ENCODE results near the gene MASP2. TPM values are rescaled to one million over a fixed set of nuclear protein-coding genes. Genes with fewer than 3 reads are reported as not detected.

Gene MASP2
- total and polyA plus RNA-seq, 2 donors (not counting 1 experiment from before 2014, with no cell fraction given) = not detected

- no peaks in the 10 kb centered on the region for H3K4me1 ChIP-seq (ENCODE audit: control insufficient read depth, extremely low read depth, insufficient read depth, low read length)
- H3K36me3 ChIP-seq (ENCODE audit: control insufficient read depth, insufficient read depth, low read length) = no peaks in the 10 kb centered on the region
- H3K4me2 ChIP-seq (ENCODE audit: extremely low read depth, insufficient read depth, low read length) = no peak overlapping the region
- no peak overlapping the region for H2AFZ ChIP-seq (ENCODE audit: low read length)
- H3K9me3 ChIP-seq (ENCODE audit: control insufficient read depth, insufficient read depth, low read depth, low read length) = no peaks in the 10 kb centered on the region
- H3K27ac ChIP-seq (ENCODE audit: insufficient read depth, low read length) = no peak overlapping the region
- H3K79me2 ChIP-seq (ENCODE audit: control insufficient read depth, insufficient read depth, low read length) = no peaks in the 10 kb centered on the region
- no peak overlapping the region for H3K4me3 ChIP-seq (replicated peaks in 1 of 4; ENCODE audit: control extremely low read depth in 1 of 4, insufficient read depth in 1 of 4, low read depth in 3 of 4, low read length in 4 of 4)
- H3K9ac ChIP-seq (ENCODE audit: insufficient read depth, low read length) = no peak overlapping the region
- H3K27me3 ChIP-seq (ENCODE audit: control insufficient read depth, insufficient read depth, low read length) = no peaks in the 10 kb centered on the region
- H4K20me1 ChIP-seq (ENCODE audit: control insufficient read depth, extremely low read depth, insufficient read depth, low read length) = no peaks in the 10 kb centered on the region
- DNase-seq (ENCODE audit: low read depth in 2 of 2) = no peak
- TF ChIP-seq CTCF (conservative IDR thresholded peaks at IDR 0.05 in 1 of 2, IDR thresholded peaks at IDR 0.05 in 1 of 2; ENCODE audit: low read depth in 1 of 2, low read length in 2 of 2) (no peak), EZH2 (IDR thresholded peaks at IDR 0.05; ENCODE audit: low read length, missing control alignments) (no peak)
Measured at GRCh38 chr1:11046270-11046566, 821 bp downstream of the MASP2 start.

GRCh38 chr1:11045428-11046269 lies 1.4 kb downstream of the MASP2 start:
- no peak overlapping the region for H3K9ac ChIP-seq (ENCODE audit: insufficient read depth, low read length)
- no peak for DNase-seq (ENCODE audit: low read depth in 2 of 2)
- H4K20me1 ChIP-seq (ENCODE audit: control insufficient read depth, extremely low read depth, insufficient read depth, low read length) = no peaks in the 10 kb centered on the region
- no peaks in the 10 kb centered on the region for H3K27me3 ChIP-seq (ENCODE audit: control insufficient read depth, insufficient read depth, low read length)
- no peaks in the 10 kb centered on the region for H3K9me3 ChIP-seq (ENCODE audit: control insufficient read depth, insufficient read depth, low read depth, low read length)
- H3K4me1 ChIP-seq (ENCODE audit: control insufficient read depth, extremely low read depth, insufficient read depth, low read length) = no peaks in the 10 kb centered on the region
- no peak for TF ChIP-seq CTCF (conservative IDR thresholded peaks at IDR 0.05 in 1 of 2, IDR thresholded peaks at IDR 0.05 in 1 of 2; ENCODE audit: low read depth in 1 of 2, low read length in 2 of 2)
- no peak for TF ChIP-seq EZH2 (IDR thresholded peaks at IDR 0.05; ENCODE audit: low read length, missing control alignments)
- no peak overlapping the region for H2AFZ ChIP-seq (ENCODE audit: low read length)
- no peaks in the 10 kb centered on the region for H3K79me2 ChIP-seq (ENCODE audit: control insufficient read depth, insufficient read depth, low read length)
- no peaks in the 10 kb centered on the region for H3K36me3 ChIP-seq (ENCODE audit: control insufficient read depth, insufficient read depth, low read length)
- H3K4me3 ChIP-seq (replicated peaks in 1 of 4; ENCODE audit: control extremely low read depth in 1 of 4, insufficient read depth in 1 of 4, low read depth in 3 of 4, low read length in 4 of 4) = no peak overlapping the region
- H3K4me2 ChIP-seq (ENCODE audit: extremely low read depth, insufficient read depth, low read length) = no peak overlapping the region
- H3K27ac ChIP-seq (ENCODE audit: insufficient read depth, low read length) = no peak overlapping the region

GRCh38 chr1:11044849-11045427 lies 2.1 kb downstream of the MASP2 start:
- H4K20me1 ChIP-seq (ENCODE audit: control insufficient read depth, extremely low read depth, insufficient read depth, low read length) = no peaks in the 10 kb centered on the region
- H3K27me3 ChIP-seq (ENCODE audit: control insufficient read depth, insufficient read depth, low read length) = no peaks in the 10 kb centered on the region
- H3K4me1 ChIP-seq (ENCODE audit: control insufficient read depth, extremely low read depth, insufficient read depth, low read length) = no peaks in the 10 kb centered on the region
- H3K79me2 ChIP-seq (ENCODE audit: control insufficient read depth, insufficient read depth, low read length) = no peaks in the 10 kb centered on the region
- H3K9ac ChIP-seq (ENCODE audit: insufficient read depth, low read length) = no peak overlapping the region
- no peak overlapping the region for H2AFZ ChIP-seq (ENCODE audit: low read length)
- no peak overlapping the region for H3K27ac ChIP-seq (ENCODE audit: insufficient read depth, low read length)
- no peaks in the 10 kb centered on the region for H3K36me3 ChIP-seq (ENCODE audit: control insufficient read depth, insufficient read depth, low read length)
- DNase-seq (ENCODE audit: low read depth in 2 of 2) = no peak
- H3K9me3 ChIP-seq (ENCODE audit: control insufficient read depth, insufficient read depth, low read depth, low read length) = no peaks in the 10 kb centered on the region
- TF ChIP-seq CTCF (conservative IDR thresholded peaks at IDR 0.05 in 1 of 2, IDR thresholded peaks at IDR 0.05 in 1 of 2; ENCODE audit: low read depth in 1 of 2, low read length in 2 of 2) (no peak), EZH2 (IDR thresholded peaks at IDR 0.05; ENCODE audit: low read length, missing control alignments) (no peak)
- no peak overlapping the region for H3K4me2 ChIP-seq (ENCODE audit: extremely low read depth, insufficient read depth, low read length)
- no peak overlapping the region for H3K4me3 ChIP-seq (replicated peaks in 1 of 4; ENCODE audit: control extremely low read depth in 1 of 4, insufficient read depth in 1 of 4, low read depth in 3 of 4, low read length in 4 of 4)

Measured in fibroblast of lung (primary cell).